Uterus (tissue), 4 donors: ENCODE measurements around the gene CLMP. TPM values are rescaled to one million over a fixed set of nuclear protein-coding genes. Genes with fewer than 3 reads are reported as not detected.

Experiments used
- DNase-seq, 2 donors: peaks; one replicate each; pipeline ENCODE4 v3.0.0-alpha.2; 2019 to 2020
- H3K27ac ChIP-seq, 2 donors: fragments of 200-600 bp; sonication (generic); 1 replicate in 1 of 2; 2 replicates in 1 of 2; pipeline ENCODE4 v1.5.1; 2016 to 2018
- H3K27me3 ChIP-seq, 2 donors: fragments of 200-600 bp; sonication (generic); one replicate each; pipeline ENCODE4 v1.5.1; 2018 to 2019; ENCODE audit warnings: control low read depth in 1 of 2
- H3K36me3 ChIP-seq, 2 donors: fragments of 200-600 bp; sonication (generic); one replicate each; pipeline ENCODE4 v1.5.1; 2019; ENCODE audit warnings: control low read depth in 1 of 2
- H3K4me1 ChIP-seq, 2 donors: fragments of 200-600 bp; sonication (generic); one replicate each; pipeline ENCODE4 v1.5.1; 2018 to 2019; ENCODE audit warnings: control low read depth in 1 of 2
- H3K4me3 ChIP-seq, 2 donors: fragments of 200-600 bp; sonication (generic); 1 replicate in 1 of 2; 2 replicates in 1 of 2; pipeline ENCODE4 v1.5.1; 2018 to 2019; ENCODE audit warnings: mild to moderate bottlenecking in 1 of 2
- H3K9me3 ChIP-seq, 2 donors: fragments of 200-600 bp; sonication (generic); one replicate each; pipeline ENCODE4 v1.5.1; 2019; ENCODE audit warnings: control low read depth in 1 of 2
- POLR2A ChIP-seq, 2 donors: fragments of 450-650 bp; IDR thresholded peaks; one replicate each; pipeline ENCODE4 v1.6.1; 2016; ENCODE audit warnings: antibody characterized with exemption in 2 of 2, mild to moderate bottlenecking in 1 of 2, moderate library complexity in 1 of 2
- intact Hi-C: fragments of 100-400 bp; cut with DNase I; formaldehyde crosslinking; loops from one replicate; pipeline ENCODE4 v1.15.1; 2023; ENCODE audit warnings: low total_unique reads
- total RNA-seq, 4 donors: library from RNA; depleted of rRNA in 3 of 4; stranded (reverse); fragments of >200 nt in 3 of 4; gene quantifications; one replicate each; pipeline versions ENCODE4 v1.1.0 to v1.2.4, GENCODE V29; 2014 to 2023
- TF ChIP-seq, protein P1 (sequence below), 4 experiments: fragments of 200-600 bp in 2 of 4; fragments of 450-650 bp in 2 of 4; sonication (generic) in 2 of 4; IDR thresholded peaks; one replicate each; pipeline ENCODE4 v1.5.1; 2016 to 2019; ENCODE audit warnings: antibody characterized with exemption in 4 of 4, mild to moderate bottlenecking in 2 of 4, moderate library complexity in 1 of 4
- donor health status: DM: yes; HTN: yes; CAD: no.

Gene CLMP
- total RNA-seq, 4 donors from 2014 or later = 51.6 to 143 (median 95.7) TPM

DNA sequence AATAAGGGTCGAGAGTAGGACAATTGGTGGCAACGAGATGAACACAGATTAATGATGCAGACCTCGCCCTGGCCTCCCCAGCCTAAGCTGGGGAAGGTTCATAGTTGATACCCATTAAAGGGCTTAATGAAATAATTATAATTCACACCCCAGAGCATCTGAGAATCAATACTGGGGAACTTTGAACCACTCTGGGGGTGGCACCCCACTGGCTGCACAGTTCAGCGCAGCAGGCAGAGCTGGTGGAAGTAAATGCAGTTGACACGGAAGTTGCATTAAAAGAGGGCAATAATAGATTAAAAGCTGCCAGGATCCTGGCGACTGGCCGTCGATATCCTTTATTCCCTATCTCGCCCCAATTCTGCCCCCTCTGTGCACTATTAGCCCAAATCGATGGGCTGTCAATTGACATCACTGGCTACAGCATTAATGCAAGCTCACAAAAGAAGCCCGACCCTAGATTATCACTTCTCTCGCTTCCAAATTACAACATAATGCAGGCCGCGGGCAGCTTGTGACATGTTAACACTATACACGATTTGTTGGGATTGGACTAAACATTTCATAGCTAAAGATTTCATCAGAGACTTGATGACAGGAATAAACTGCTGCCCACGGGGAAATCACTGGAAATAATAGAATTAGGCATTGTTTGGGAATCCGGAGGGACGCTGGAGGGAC lies 147.6 kb downstream of the CLMP start:
- Histone ChIP-seq H3K4me3 (no peak overlapping the region), H3K9me3 (no peaks in the 10 kb centered on the region), H3K27ac (no peak overlapping the region), H3K4me1 (no peaks in the 10 kb centered on the region), H3K36me3 (no peaks in the 10 kb centered on the region), H3K27me3 (no peaks in the 10 kb centered on the region)
- TF ChIP-seq, protein P1, sequence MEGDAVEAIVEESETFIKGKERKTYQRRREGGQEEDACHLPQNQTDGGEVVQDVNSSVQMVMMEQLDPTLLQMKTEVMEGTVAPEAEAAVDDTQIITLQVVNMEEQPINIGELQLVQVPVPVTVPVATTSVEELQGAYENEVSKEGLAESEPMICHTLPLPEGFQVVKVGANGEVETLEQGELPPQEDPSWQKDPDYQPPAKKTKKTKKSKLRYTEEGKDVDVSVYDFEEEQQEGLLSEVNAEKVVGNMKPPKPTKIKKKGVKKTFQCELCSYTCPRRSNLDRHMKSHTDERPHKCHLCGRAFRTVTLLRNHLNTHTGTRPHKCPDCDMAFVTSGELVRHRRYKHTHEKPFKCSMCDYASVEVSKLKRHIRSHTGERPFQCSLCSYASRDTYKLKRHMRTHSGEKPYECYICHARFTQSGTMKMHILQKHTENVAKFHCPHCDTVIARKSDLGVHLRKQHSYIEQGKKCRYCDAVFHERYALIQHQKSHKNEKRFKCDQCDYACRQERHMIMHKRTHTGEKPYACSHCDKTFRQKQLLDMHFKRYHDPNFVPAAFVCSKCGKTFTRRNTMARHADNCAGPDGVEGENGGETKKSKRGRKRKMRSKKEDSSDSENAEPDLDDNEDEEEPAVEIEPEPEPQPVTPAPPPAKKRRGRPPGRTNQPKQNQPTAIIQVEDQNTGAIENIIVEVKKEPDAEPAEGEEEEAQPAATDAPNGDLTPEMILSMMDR (IDR thresholded peaks at IDR 0.05) = no peak
- TF ChIP-seq POLR2A (IDR thresholded peaks at IDR 0.05) = no peak
- no peak for DNase-seq
- intact Hi-C loops = no loop called here

GRCh38 chr11:123046473-123047259 lies 148.4 kb downstream of the CLMP start:
- no peak for TF ChIP-seq POLR2A (IDR thresholded peaks at IDR 0.05)
- TF ChIP-seq, protein P1 (IDR thresholded peaks at IDR 0.05) = no peak
- H3K4me3 ChIP-seq = no peak overlapping the region
- intact Hi-C loops = no loop called here
- H3K4me1 ChIP-seq = no peaks in the 10 kb centered on the region
- no peaks in the 10 kb centered on the region for H3K9me3 ChIP-seq
- no peak overlapping the region for H3K27ac ChIP-seq
- no peaks in the 10 kb centered on the region for H3K27me3 ChIP-seq
- no peaks in the 10 kb centered on the region for H3K36me3 ChIP-seq
- no peak for DNase-seq

DNA sequence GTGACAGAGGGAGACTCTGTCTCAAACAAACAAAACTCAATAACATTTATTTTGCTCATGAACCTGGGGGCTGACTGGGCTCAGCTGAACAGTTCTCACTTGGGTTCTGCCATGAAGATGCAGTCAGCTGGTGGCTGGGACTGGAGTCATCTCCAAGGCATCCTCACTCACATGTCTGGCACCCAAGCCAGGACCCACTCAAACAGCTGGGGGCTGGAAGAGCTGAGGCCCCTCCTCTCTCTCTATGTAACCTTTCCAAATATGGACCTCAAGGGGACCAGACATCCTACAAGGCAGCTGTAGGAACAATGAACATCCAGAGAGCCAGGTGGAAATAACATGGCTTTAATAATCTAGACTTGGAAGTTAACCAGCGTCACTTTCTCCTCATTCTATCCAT lies 149.9 kb downstream of the CLMP start:
- Histone ChIP-seq H3K27me3 (no peaks in the 10 kb centered on the region), H3K4me3 (no peak overlapping the region)

DNA sequence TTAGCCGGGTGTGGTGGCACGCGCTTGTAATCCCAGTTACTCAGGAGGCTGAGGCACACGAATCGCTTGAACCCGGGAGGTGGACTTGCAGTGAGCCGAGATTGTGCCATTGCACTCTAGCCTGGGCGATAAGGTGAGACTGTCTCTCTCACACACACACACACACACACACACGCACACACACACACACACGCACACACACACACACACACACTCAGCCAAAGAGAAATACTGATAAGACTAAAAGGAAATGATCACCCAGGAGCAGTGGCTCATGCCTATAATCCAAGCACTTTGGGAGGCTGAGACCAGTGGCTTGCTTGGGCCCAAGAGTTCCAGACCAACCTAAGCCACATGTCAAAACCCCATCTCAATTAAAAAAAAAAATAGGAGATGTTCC lies 153.9 kb downstream of the CLMP start:
- TF ChIP-seq POLR2A (IDR thresholded peaks at IDR 0.05) = no peak
- TF ChIP-seq, protein P1 (IDR thresholded peaks at IDR 0.05) = no peak
- H3K4me3 ChIP-seq = no peak overlapping the region
- H3K4me1 ChIP-seq = no peaks in the 10 kb centered on the region
- H3K27ac ChIP-seq = no peak overlapping the region
- no peaks in the 10 kb centered on the region for H3K9me3 ChIP-seq
- no peak for DNase-seq
- no peaks in the 10 kb centered on the region for H3K36me3 ChIP-seq
- intact Hi-C loops = no loop called here
- no peaks in the 10 kb centered on the region for H3K27me3 ChIP-seq

More for the DNA sequence above, 149.9 kb downstream of the CLMP start:
- H3K4me1 ChIP-seq = no peaks in the 10 kb centered on the region
- H3K27ac ChIP-seq = no peak overlapping the region
- TF ChIP-seq, protein P1 (IDR thresholded peaks at IDR 0.05) = no peak
- TF ChIP-seq POLR2A (IDR thresholded peaks at IDR 0.05) = no peak
- intact Hi-C loops = no loop called here
- no peaks in the 10 kb centered on the region for H3K36me3 ChIP-seq
- no peaks in the 10 kb centered on the region for H3K9me3 ChIP-seq
- DNase-seq = no peak

- no peaks in the 10 kb centered on the region for H3K36me3 ChIP-seq
These were observed 155.0 kb downstream of the CLMP start for GRCh38 chr11:123040111-123040432.

More at GRCh38 chr11:123040111-123040432, 155.0 kb downstream of the CLMP start:
- intact Hi-C loops = no loop called here
- Histone ChIP-seq H3K27me3 (no peaks in the 10 kb centered on the region), H3K27ac (no peak overlapping the region), H3K4me3 (no peak overlapping the region), H3K4me1 (no peaks in the 10 kb centered on the region), H3K9me3 (no peaks in the 10 kb centered on the region)
- TF ChIP-seq POLR2A (IDR thresholded peaks at IDR 0.05) = no peak
- TF ChIP-seq, protein P1 (IDR thresholded peaks at IDR 0.05) = no peak
- no peak for DNase-seq
